ENCODE results near the gene UCHL3.
A peak's percentile ranks its signal among the peaks of the same experiment; 100 is the strongest.

The UCHL3 gene

GRCh38 chr13:75635828-75636435, 86.3 kb downstream of the UCHL3 start, which contains the start of gene LMO7:
TSS of gene LMO7 (plus strand) at chr13:75636330. CDS start at chr13:75636658, 328 bp downstream.
- H3K4me3 ChIP-seq (ENCODE audit: low read length), result peak within 1 kb of the TSS; percentile 44
- no peak within 1 kb of the TSS for H2BK5ac ChIP-seq (ENCODE audit: low read length)
- H3K23ac ChIP-seq (ENCODE audit: low read length), result peak within 1 kb of the TSS; percentile 59
- no CpG with 5 or more reads among the region's 76 CpGs for WGBS (ENCODE audit: extremely low coverage, insufficient coverage, low lambda C conversion rate)
- H4K5ac ChIP-seq (ENCODE audit: low read length), result no peak within 1 kb of the TSS
- DNase-seq, result peak; percentile 89
- H4K8ac ChIP-seq (ENCODE audit: low read depth, low read length), result no peak within 1 kb of the TSS
- H3K4me1 ChIP-seq (ENCODE audit: control insufficient read depth, low read depth, low read length), result peaks cover 2% of the 10 kb centered on the region
- peak within 1 kb of the TSS; percentile 82 for H3K27ac ChIP-seq (ENCODE audit: low read depth, low read length)
- no peaks in the 10 kb centered on the region for H3K79me1 ChIP-seq (ENCODE audit: low read length)
- H2BK15ac ChIP-seq (replicated peaks; ENCODE audit: low read depth), result no peak within 1 kb of the TSS
- peak within 1 kb of the TSS; percentile 69 for H3K9ac ChIP-seq (ENCODE audit: low read length)
- H2AK5ac ChIP-seq (ENCODE audit: low read length), result no peak within 1 kb of the TSS
- H3K79me2 ChIP-seq (ENCODE audit: control insufficient read depth, insufficient read depth, low read length), result no peaks in the 10 kb centered on the region
- H3K18ac ChIP-seq (ENCODE audit: low read length), result peak within 1 kb of the TSS; percentile 12
- H3K27me3 ChIP-seq (ENCODE audit: insufficient read depth, low read length, poor library complexity), result no peaks in the 10 kb centered on the region
- no peaks in the 10 kb centered on the region for H3K36me3 ChIP-seq (ENCODE audit: control insufficient read depth, insufficient read depth, low read length)
- peak within 1 kb of the TSS; percentile 88 for H3K4ac ChIP-seq (ENCODE audit: low read depth, low read length)
- H3K56ac ChIP-seq (ENCODE audit: low read length), result peak within 1 kb of the TSS; percentile 90
- H2BK120ac ChIP-seq (ENCODE audit: low read depth, low read length), result peak within 1 kb of the TSS; percentile 52
- H3K4me2 ChIP-seq (ENCODE audit: low read length), result peak within 1 kb of the TSS; percentile 75

- peak overlapping the region; percentile 44 for H3K4me3 ChIP-seq (ENCODE audit: low read length)
- peak overlapping the region; percentile 69 for H3K9ac ChIP-seq (ENCODE audit: low read length)
- no peak overlapping the region for H2AK5ac ChIP-seq (ENCODE audit: low read length)
- H3K4me1 ChIP-seq (ENCODE audit: control insufficient read depth, low read depth, low read length), result peaks cover 2% of the 10 kb centered on the region
- no peak overlapping the region for H2BK15ac ChIP-seq (replicated peaks; ENCODE audit: low read depth)
- H3K56ac ChIP-seq (ENCODE audit: low read length), result peak overlapping the region; percentile 90
- H4K5ac ChIP-seq (ENCODE audit: low read length), result no peak overlapping the region
- no peaks in the 10 kb centered on the region for H3K27me3 ChIP-seq (ENCODE audit: insufficient read depth, low read length, poor library complexity)
- peak overlapping the region; percentile 70 for H3K4ac ChIP-seq (ENCODE audit: low read depth, low read length)
- H3K36me3 ChIP-seq (ENCODE audit: control insufficient read depth, insufficient read depth, low read length), result no peaks in the 10 kb centered on the region
- no peak overlapping the region for H4K8ac ChIP-seq (ENCODE audit: low read depth, low read length)
- H3K79me2 ChIP-seq (ENCODE audit: control insufficient read depth, insufficient read depth, low read length), result no peaks in the 10 kb centered on the region
- peak overlapping the region; percentile 8 for H3K18ac ChIP-seq (ENCODE audit: low read length)
- H3K23ac ChIP-seq (ENCODE audit: low read length), result peak overlapping the region; percentile 59
- H2BK5ac ChIP-seq (ENCODE audit: low read length), result no peak overlapping the region
- peak overlapping the region; percentile 52 for H2BK120ac ChIP-seq (ENCODE audit: low read depth, low read length)
- DNase-seq, result peak; percentile 73
- peak overlapping the region; percentile 75 for H3K4me2 ChIP-seq (ENCODE audit: low read length)
- H3K27ac ChIP-seq (ENCODE audit: low read depth, low read length), result peak overlapping the region; percentile 54
- no CpG with 5 or more reads among the region's 58 CpGs for WGBS (ENCODE audit: extremely low coverage, insufficient coverage, low lambda C conversion rate)
- peaks cover 2% of the 10 kb centered on the region for H3K79me1 ChIP-seq (ENCODE audit: low read length)
Observed at GRCh38 chr13:75636436-75637180, 87.0 kb downstream of the UCHL3 start.

- Histone ChIP-seq H3K27ac (ENCODE audit: low read depth, low read length) (no peak overlapping the region), H2AK5ac (ENCODE audit: low read length) (no peak overlapping the region), H3K27me3 (ENCODE audit: insufficient read depth, low read length, poor library complexity) (no peaks in the 10 kb centered on the region), H3K56ac (ENCODE audit: low read length) (no peak overlapping the region), H2BK5ac (ENCODE audit: low read length) (no peak overlapping the region), H3K18ac (ENCODE audit: low read length) (no peak overlapping the region), H3K4me1 (ENCODE audit: control insufficient read depth, low read depth, low read length) (peaks cover 2% of the 10 kb centered on the region), H3K4me2 (ENCODE audit: low read length) (peak overlapping the region; percentile 35), H3K4ac (ENCODE audit: low read depth, low read length) (no peak overlapping the region), H3K23ac (ENCODE audit: low read length) (no peak overlapping the region), H4K8ac (ENCODE audit: low read depth, low read length) (no peak overlapping the region), H3K79me1 (ENCODE audit: low read length) (peaks cover 2% of the 10 kb centered on the region), H2BK120ac (ENCODE audit: low read depth, low read length) (peak overlapping the region; percentile 15), H3K79me2 (ENCODE audit: control insufficient read depth, insufficient read depth, low read length) (no peaks in the 10 kb centered on the region), H3K36me3 (ENCODE audit: control insufficient read depth, insufficient read depth, low read length) (no peaks in the 10 kb centered on the region), H3K4me3 (ENCODE audit: low read length) (no peak overlapping the region), H2BK15ac (replicated peaks; ENCODE audit: low read depth) (no peak overlapping the region), H3K9ac (ENCODE audit: low read length) (peak overlapping the region; percentile 23), H4K5ac (ENCODE audit: low read length) (no peak overlapping the region)
- no CpG with 5 or more reads among the region's 17 CpGs for WGBS (ENCODE audit: extremely low coverage, insufficient coverage, low lambda C conversion rate)
- peak; percentile 36 for DNase-seq
Observed at GRCh38 chr13:75637181-75637750, 87.7 kb downstream of the UCHL3 start.

GRCh38 chr13:75639454-75639853, 89.9 kb downstream of the UCHL3 start:
- H3K4me3 ChIP-seq (ENCODE audit: low read length), result no peak overlapping the region
- no peak overlapping the region for H3K18ac ChIP-seq (ENCODE audit: low read length)
- H3K36me3 ChIP-seq (ENCODE audit: control insufficient read depth, insufficient read depth, low read length), result no peaks in the 10 kb centered on the region
- H3K79me2 ChIP-seq (ENCODE audit: control insufficient read depth, insufficient read depth, low read length), result no peaks in the 10 kb centered on the region
- H3K27ac ChIP-seq (ENCODE audit: low read depth, low read length), result no peak overlapping the region
- no peak overlapping the region for H3K56ac ChIP-seq (ENCODE audit: low read length)
- H2BK15ac ChIP-seq (replicated peaks; ENCODE audit: low read depth), result no peak overlapping the region
- no peak overlapping the region for H3K4ac ChIP-seq (ENCODE audit: low read depth, low read length)
- H3K4me2 ChIP-seq (ENCODE audit: low read length), result no peak overlapping the region
- no peak overlapping the region for H2BK120ac ChIP-seq (ENCODE audit: low read depth, low read length)
- H2BK5ac ChIP-seq (ENCODE audit: low read length), result no peak overlapping the region
- no CpG with 5 or more reads among the region's 2 CpGs for WGBS (ENCODE audit: extremely low coverage, insufficient coverage, low lambda C conversion rate)
- no peak overlapping the region for H4K8ac ChIP-seq (ENCODE audit: low read depth, low read length)
- H2AK5ac ChIP-seq (ENCODE audit: low read length), result no peak overlapping the region
- no peak overlapping the region for H3K9ac ChIP-seq (ENCODE audit: low read length)
- no peak for DNase-seq
- peaks cover 2% of the 10 kb centered on the region for H3K79me1 ChIP-seq (ENCODE audit: low read length)
- H3K4me1 ChIP-seq (ENCODE audit: control insufficient read depth, low read depth, low read length), result peaks cover 2% of the 10 kb centered on the region
- no peak overlapping the region for H3K23ac ChIP-seq (ENCODE audit: low read length)
- no peaks in the 10 kb centered on the region for H3K27me3 ChIP-seq (ENCODE audit: insufficient read depth, low read length, poor library complexity)
- H4K5ac ChIP-seq (ENCODE audit: low read length), result no peak overlapping the region

GRCh38 chr13:75641026-75641425, 91.4 kb downstream of the UCHL3 start:
- Histone ChIP-seq H2BK15ac (replicated peaks; ENCODE audit: low read depth) (no peak overlapping the region), H3K27ac (ENCODE audit: low read depth, low read length) (no peak overlapping the region), H3K23ac (ENCODE audit: low read length) (no peak overlapping the region), H3K79me2 (ENCODE audit: control insufficient read depth, insufficient read depth, low read length) (no peaks in the 10 kb centered on the region), H3K4me1 (ENCODE audit: control insufficient read depth, low read depth, low read length) (peaks cover 2% of the 10 kb centered on the region), H3K4me3 (ENCODE audit: low read length) (no peak overlapping the region), H2AK5ac (ENCODE audit: low read length) (no peak overlapping the region), H4K5ac (ENCODE audit: low read length) (no peak overlapping the region), H3K79me1 (ENCODE audit: low read length) (peaks cover 2% of the 10 kb centered on the region), H3K27me3 (ENCODE audit: insufficient read depth, low read length, poor library complexity) (no peaks in the 10 kb centered on the region), H3K36me3 (ENCODE audit: control insufficient read depth, insufficient read depth, low read length) (no peaks in the 10 kb centered on the region), H3K4me2 (ENCODE audit: low read length) (no peak overlapping the region), H3K9ac (ENCODE audit: low read length) (no peak overlapping the region), H2BK120ac (ENCODE audit: low read depth, low read length) (no peak overlapping the region), H4K8ac (ENCODE audit: low read depth, low read length) (no peak overlapping the region), H3K4ac (ENCODE audit: low read depth, low read length) (no peak overlapping the region), H2BK5ac (ENCODE audit: low read length) (no peak overlapping the region), H3K18ac (ENCODE audit: low read length) (no peak overlapping the region), H3K56ac (ENCODE audit: low read length) (no peak overlapping the region)
- no peak for DNase-seq
- no CpG with 5 or more reads among the region's 6 CpGs for WGBS (ENCODE audit: extremely low coverage, insufficient coverage, low lambda C conversion rate)

All from mesendoderm (in vitro differentiated cells).